ENCODE measurements around the gene MAGED2.

The MAGED2 gene

DNA sequence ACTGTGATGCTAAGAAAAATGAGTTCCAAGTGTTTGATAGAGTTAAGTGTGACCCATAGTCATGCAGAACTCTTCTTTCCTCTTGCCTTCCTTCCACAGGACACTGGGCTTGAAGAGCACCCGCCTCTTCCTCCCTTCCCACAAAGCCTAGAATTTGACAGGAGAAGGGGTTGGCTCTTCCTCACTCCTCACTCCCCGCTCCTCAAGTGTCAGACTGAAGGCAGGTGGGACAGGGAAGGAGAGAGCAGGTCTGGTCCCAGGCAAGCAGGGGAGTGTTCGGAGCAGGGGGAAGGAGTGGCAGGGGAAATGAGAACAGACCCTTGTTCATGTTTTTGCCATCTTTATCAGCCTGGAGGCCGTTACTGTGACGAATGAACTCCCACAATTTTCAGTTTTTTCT, 10.7 kb downstream of the MAGED2 start:
- H3K4ac ChIP-seq (ENCODE audit: low read length) = no peak overlapping the region
- H4K8ac ChIP-seq (ENCODE audit: low read depth, low read length) = no peak overlapping the region
- no peak overlapping the region for H3K9ac ChIP-seq (ENCODE audit: low read depth, low read length, poor library complexity)
- no peak overlapping the region for H2AFZ ChIP-seq (ENCODE audit: low read length)
- H3K9me3 ChIP-seq (replicated peaks in 1 of 2; ENCODE audit: control insufficient read depth in 2 of 2, insufficient read depth in 1 of 2, low read depth in 1 of 2, low read length in 2 of 2) = no peaks in the 10 kb centered on the region
- H3K14ac ChIP-seq (ENCODE audit: low read length) = no peak overlapping the region
- H2BK15ac ChIP-seq (ENCODE audit: low read length) = no peak overlapping the region
- no peak overlapping the region for H2BK12ac ChIP-seq (ENCODE audit: low read length)
- no peak for DNase-seq (ENCODE audit: low spot score)
- H2AK5ac ChIP-seq (ENCODE audit: low read depth, low read length) = no peak overlapping the region
- no peak overlapping the region for H3K4me3 ChIP-seq (ENCODE audit: low read length in 2 of 2)
- no peaks in the 10 kb centered on the region for H3K79me1 ChIP-seq (ENCODE audit: low read depth, low read length)
- H3K18ac ChIP-seq (ENCODE audit: low read length) = no peak overlapping the region
- H3K27ac ChIP-seq (replicated peaks; ENCODE audit: low read length) = no peak overlapping the region
- H3K4me1 ChIP-seq (ENCODE audit: control insufficient read depth in 2 of 2, insufficient read depth in 1 of 2, low read depth in 1 of 2, low read length in 2 of 2) = no peaks in the 10 kb centered on the region
- no peak overlapping the region for H2BK5ac ChIP-seq (ENCODE audit: low read length)
- H3K36me3 ChIP-seq (replicated peaks in 1 of 2; ENCODE audit: control insufficient read depth in 2 of 2, insufficient read depth in 2 of 2, low read length in 2 of 2) = peaks cover 19 to 34% of the 10 kb centered on the region in 2 donors
- H2BK120ac ChIP-seq (ENCODE audit: low read depth, low read length) = no peak overlapping the region
- H3K4me2 ChIP-seq (ENCODE audit: insufficient read depth, low read length, poor library complexity, severe bottlenecking) = no peak overlapping the region
- H3K23ac ChIP-seq (ENCODE audit: low read depth, low read length, poor library complexity) = no peak overlapping the region
- no peak overlapping the region for H4K91ac ChIP-seq (ENCODE audit: low read depth, low read length, poor library complexity)
- no CpG with 5 or more reads among the region's 5 CpGs for WGBS, 2 donors (ENCODE audit: extremely low coverage in 2 of 2, insufficient read length in 2 of 2, insufficient replicate concordance in 1 of 2)
- H3K27me3 ChIP-seq (ENCODE audit: control insufficient read depth in 3 of 3, insufficient read depth in 3 of 3, low read depth in 1 of 3, low read length in 3 of 3) = no peaks in the 10 kb centered on the region

GRCh38 chrX:54819201-54819600, 11.7 kb downstream of the MAGED2 start:
- Histone ChIP-seq H3K14ac (ENCODE audit: low read length) (no peak overlapping the region), H3K4me3 (ENCODE audit: low read length in 2 of 2) (no peak overlapping the region), H2BK15ac (ENCODE audit: low read length) (no peak overlapping the region), H3K4me2 (ENCODE audit: insufficient read depth, low read length, poor library complexity, severe bottlenecking) (no peak overlapping the region), H2AFZ (ENCODE audit: low read length) (no peak overlapping the region), H3K18ac (ENCODE audit: low read length) (no peak overlapping the region), H4K91ac (ENCODE audit: low read depth, low read length, poor library complexity) (no peak overlapping the region), H3K79me1 (ENCODE audit: low read depth, low read length) (no peaks in the 10 kb centered on the region), H3K9me3 (replicated peaks in 1 of 2; ENCODE audit: control insufficient read depth in 2 of 2, insufficient read depth in 1 of 2, low read depth in 1 of 2, low read length in 2 of 2) (no peaks in the 10 kb centered on the region), H2BK12ac (ENCODE audit: low read length) (no peak overlapping the region), H2BK120ac (ENCODE audit: low read depth, low read length) (no peak overlapping the region), H3K4ac (ENCODE audit: low read length) (no peak overlapping the region), H3K23ac (ENCODE audit: low read depth, low read length, poor library complexity) (no peak overlapping the region), H3K27ac (replicated peaks; ENCODE audit: low read length) (no peak overlapping the region), H3K9ac (ENCODE audit: low read depth, low read length, poor library complexity) (no peak overlapping the region), H3K27me3 (ENCODE audit: control insufficient read depth in 3 of 3, insufficient read depth in 3 of 3, low read depth in 1 of 3, low read length in 3 of 3) (no peaks in the 10 kb centered on the region), H2BK5ac (ENCODE audit: low read length) (no peak overlapping the region), H4K8ac (ENCODE audit: low read depth, low read length) (no peak overlapping the region), H3K36me3 (replicated peaks in 1 of 2; ENCODE audit: control insufficient read depth in 2 of 2, insufficient read depth in 2 of 2, low read length in 2 of 2) (peaks cover 12 to 24% of the 10 kb centered on the region in 2 donors), H3K4me1 (ENCODE audit: control insufficient read depth in 2 of 2, insufficient read depth in 1 of 2, low read depth in 1 of 2, low read length in 2 of 2) (peaks cover 0 to 2% of the 10 kb centered on the region in 2 donors), H2AK5ac (ENCODE audit: low read depth, low read length) (no peak overlapping the region)
- DNase-seq (ENCODE audit: low spot score) = no peak
- WGBS, 2 donors (ENCODE audit: extremely low coverage in 2 of 2, insufficient read length in 2 of 2, insufficient replicate concordance in 1 of 2) = no CpG with 5 or more reads among the region's 8 CpGs

DNA sequence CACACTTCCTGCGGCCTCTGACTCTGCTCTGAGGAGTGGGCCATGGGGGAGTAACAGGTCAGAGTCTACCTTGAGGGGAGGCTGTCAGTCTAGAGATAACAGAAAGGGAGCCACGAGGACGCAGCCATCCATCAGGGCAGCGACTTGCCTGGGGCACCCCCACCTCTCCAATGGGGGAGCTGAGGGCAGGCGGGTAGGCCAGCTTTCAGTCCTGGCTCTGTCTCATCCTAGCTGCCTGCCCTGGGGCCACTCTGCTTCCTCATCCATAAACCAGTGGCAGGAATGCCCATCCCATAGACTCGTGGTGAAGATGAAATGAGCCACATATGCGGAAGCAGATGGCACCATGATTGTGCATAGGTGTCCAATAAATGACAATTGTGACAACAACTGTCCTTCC, 13.2 kb downstream of the MAGED2 start:
- no peak overlapping the region for H4K8ac ChIP-seq (ENCODE audit: low read depth, low read length)
- H2BK15ac ChIP-seq (ENCODE audit: low read length) = no peak overlapping the region
- no peaks in the 10 kb centered on the region for H3K9me3 ChIP-seq (replicated peaks in 1 of 2; ENCODE audit: control insufficient read depth in 2 of 2, insufficient read depth in 1 of 2, low read depth in 1 of 2, low read length in 2 of 2)
- no peak for DNase-seq (ENCODE audit: low spot score)
- H3K27ac ChIP-seq (replicated peaks; ENCODE audit: low read length) = no peak overlapping the region
- no peak overlapping the region for H3K18ac ChIP-seq (ENCODE audit: low read length)
- H3K36me3 ChIP-seq (replicated peaks in 1 of 2; ENCODE audit: control insufficient read depth in 2 of 2, insufficient read depth in 2 of 2, low read length in 2 of 2) = peaks cover 2 to 9% of the 10 kb centered on the region in 2 donors
- no peak overlapping the region for H4K91ac ChIP-seq (ENCODE audit: low read depth, low read length, poor library complexity)
- no peak overlapping the region for H2BK12ac ChIP-seq (ENCODE audit: low read length)
- H2AFZ ChIP-seq (ENCODE audit: low read length) = no peak overlapping the region
- H2AK5ac ChIP-seq (ENCODE audit: low read depth, low read length) = no peak overlapping the region
- H3K4me2 ChIP-seq (ENCODE audit: insufficient read depth, low read length, poor library complexity, severe bottlenecking) = no peak overlapping the region
- H3K14ac ChIP-seq (ENCODE audit: low read length) = no peak overlapping the region
- peaks cover 0 to 3% of the 10 kb centered on the region in 2 donors for H3K4me1 ChIP-seq (ENCODE audit: control insufficient read depth in 2 of 2, insufficient read depth in 1 of 2, low read depth in 1 of 2, low read length in 2 of 2)
- no peaks in the 10 kb centered on the region for H3K27me3 ChIP-seq (ENCODE audit: control insufficient read depth in 3 of 3, insufficient read depth in 3 of 3, low read depth in 1 of 3, low read length in 3 of 3)
- no peaks in the 10 kb centered on the region for H3K79me1 ChIP-seq (ENCODE audit: low read depth, low read length)
- no CpG with 5 or more reads among the region's 7 CpGs for WGBS, 2 donors (ENCODE audit: extremely low coverage in 2 of 2, insufficient read length in 2 of 2, insufficient replicate concordance in 1 of 2)
- no peak overlapping the region for H2BK5ac ChIP-seq (ENCODE audit: low read length)
- no peak overlapping the region for H2BK120ac ChIP-seq (ENCODE audit: low read depth, low read length)
- no peak overlapping the region for H3K9ac ChIP-seq (ENCODE audit: low read depth, low read length, poor library complexity)
- no peak overlapping the region for H3K4ac ChIP-seq (ENCODE audit: low read length)
- no peak overlapping the region for H3K4me3 ChIP-seq (ENCODE audit: low read length in 2 of 2)
- H3K23ac ChIP-seq (ENCODE audit: low read depth, low read length, poor library complexity) = no peak overlapping the region

GRCh38 chrX:54821310-54821709, 13.8 kb downstream of the MAGED2 start:
- Histone ChIP-seq H2BK5ac (ENCODE audit: low read length) (no peak overlapping the region), H4K8ac (ENCODE audit: low read depth, low read length) (no peak overlapping the region), H3K4ac (ENCODE audit: low read length) (no peak overlapping the region), H3K9me3 (replicated peaks in 1 of 2; ENCODE audit: control insufficient read depth in 2 of 2, insufficient read depth in 1 of 2, low read depth in 1 of 2, low read length in 2 of 2) (no peaks in the 10 kb centered on the region), H4K91ac (ENCODE audit: low read depth, low read length, poor library complexity) (no peak overlapping the region), H2AK5ac (ENCODE audit: low read depth, low read length) (no peak overlapping the region), H3K27me3 (ENCODE audit: control insufficient read depth in 3 of 3, insufficient read depth in 3 of 3, low read depth in 1 of 3, low read length in 3 of 3) (no peaks in the 10 kb centered on the region), H2BK120ac (ENCODE audit: low read depth, low read length) (no peak overlapping the region), H3K9ac (ENCODE audit: low read depth, low read length, poor library complexity) (no peak overlapping the region), H2BK12ac (ENCODE audit: low read length) (no peak overlapping the region), H3K4me3 (ENCODE audit: low read length in 2 of 2) (no peak overlapping the region), H3K36me3 (replicated peaks in 1 of 2; ENCODE audit: control insufficient read depth in 2 of 2, insufficient read depth in 2 of 2, low read length in 2 of 2) (peaks cover 2 to 3% of the 10 kb centered on the region in 2 donors), H2BK15ac (ENCODE audit: low read length) (no peak overlapping the region), H3K23ac (ENCODE audit: low read depth, low read length, poor library complexity) (no peak overlapping the region), H2AFZ (ENCODE audit: low read length) (no peak overlapping the region), H3K18ac (ENCODE audit: low read length) (no peak overlapping the region), H3K4me2 (ENCODE audit: insufficient read depth, low read length, poor library complexity, severe bottlenecking) (no peak overlapping the region), H3K79me1 (ENCODE audit: low read depth, low read length) (no peaks in the 10 kb centered on the region), H3K14ac (ENCODE audit: low read length) (no peak overlapping the region), H3K27ac (replicated peaks; ENCODE audit: low read length) (no peak overlapping the region), H3K4me1 (ENCODE audit: control insufficient read depth in 2 of 2, insufficient read depth in 1 of 2, low read depth in 1 of 2, low read length in 2 of 2) (peaks cover 0 to 3% of the 10 kb centered on the region in 2 donors)
- DNase-seq (ENCODE audit: low spot score) = no peak
- WGBS, 2 donors (ENCODE audit: extremely low coverage in 2 of 2, insufficient read length in 2 of 2, insufficient replicate concordance in 1 of 2) = no CpG with 5 or more reads among the region's 2 CpGs
